Right atrium auricular region (tissue), 2 donors: ENCODE measurements around the gene AGPAT3. TPM values are rescaled to one million over a fixed set of nuclear protein-coding genes. Genes with fewer than 3 reads are reported as not detected.

Source experiments
- DNase-seq: peaks from one replicate; pipeline ENCODE4 v3.0.0-alpha.2; 2019; ENCODE audit warnings: low spot score
- H3K27ac ChIP-seq, 2 donors: fragments of 200-600 bp; sonication (generic); 1 replicate in 1 of 2; 2 replicates in 1 of 2; pipeline ENCODE4 v1.5.1; 2016 to 2019
- H3K27me3 ChIP-seq, 2 donors: fragments of 200-600 bp; sonication (generic); one replicate each; pipeline versions ENCODE4 v1.5.1 to v1.6.0; 2017 to 2019
- H3K36me3 ChIP-seq: fragments of 200-600 bp; sonication (generic); one replicate; pipeline ENCODE4 v1.5.1; 2016
- H3K4me1 ChIP-seq, 2 donors: fragments of 200-600 bp; sonication (generic); one replicate each; pipeline versions ENCODE4 v1.5.1 to v1.6.0; 2017 to 2019
- H3K4me3 ChIP-seq, 2 donors: fragments of 200-600 bp; sonication (generic); 1 replicate in 1 of 2; 2 replicates in 1 of 2; pipeline ENCODE4 v1.5.1; 2017 to 2019; ENCODE audit warnings: mild to moderate bottlenecking in 1 of 2, moderate library complexity in 1 of 2
- H3K9me3 ChIP-seq, 2 donors: fragments of 200-600 bp; sonication (generic); one replicate each; pipeline ENCODE4 v1.5.1; 2019
- total RNA-seq, 2 donors: library from RNA; depleted of rRNA; stranded (reverse); fragments of >200 nt; gene quantifications; one replicate each; pipeline ENCODE4 v1.1.0, GENCODE V29; 2016
- TF ChIP-seq, protein P1 (sequence below), 2 donors: fragments of 200-600 bp; sonication (generic); IDR thresholded peaks; one replicate each; pipeline ENCODE4 v1.5.1; 2019; ENCODE audit warnings: antibody characterized with exemption in 2 of 2

The AGPAT3 gene
- total RNA-seq, 2 donors from 2014 or later: 41.3 to 42.5 TPM

- Histone ChIP-seq H3K36me3 (no peaks in the 10 kb centered on the region), H3K4me3 (no peak overlapping the region), H3K27me3 (no peaks in the 10 kb centered on the region), H3K4me1 (peaks cover 0 to 17% of the 10 kb centered on the region in 2 donors), H3K27ac (no peak overlapping the region), H3K9me3 (no peaks in the 10 kb centered on the region)
- DNase-seq: no peak
- TF ChIP-seq, protein P1, sequence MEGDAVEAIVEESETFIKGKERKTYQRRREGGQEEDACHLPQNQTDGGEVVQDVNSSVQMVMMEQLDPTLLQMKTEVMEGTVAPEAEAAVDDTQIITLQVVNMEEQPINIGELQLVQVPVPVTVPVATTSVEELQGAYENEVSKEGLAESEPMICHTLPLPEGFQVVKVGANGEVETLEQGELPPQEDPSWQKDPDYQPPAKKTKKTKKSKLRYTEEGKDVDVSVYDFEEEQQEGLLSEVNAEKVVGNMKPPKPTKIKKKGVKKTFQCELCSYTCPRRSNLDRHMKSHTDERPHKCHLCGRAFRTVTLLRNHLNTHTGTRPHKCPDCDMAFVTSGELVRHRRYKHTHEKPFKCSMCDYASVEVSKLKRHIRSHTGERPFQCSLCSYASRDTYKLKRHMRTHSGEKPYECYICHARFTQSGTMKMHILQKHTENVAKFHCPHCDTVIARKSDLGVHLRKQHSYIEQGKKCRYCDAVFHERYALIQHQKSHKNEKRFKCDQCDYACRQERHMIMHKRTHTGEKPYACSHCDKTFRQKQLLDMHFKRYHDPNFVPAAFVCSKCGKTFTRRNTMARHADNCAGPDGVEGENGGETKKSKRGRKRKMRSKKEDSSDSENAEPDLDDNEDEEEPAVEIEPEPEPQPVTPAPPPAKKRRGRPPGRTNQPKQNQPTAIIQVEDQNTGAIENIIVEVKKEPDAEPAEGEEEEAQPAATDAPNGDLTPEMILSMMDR (IDR thresholded peaks at IDR 0.05): no peak
Observed at GRCh38 chr21:43900078-43900385, 35.0 kb downstream of the AGPAT3 start.

DNA sequence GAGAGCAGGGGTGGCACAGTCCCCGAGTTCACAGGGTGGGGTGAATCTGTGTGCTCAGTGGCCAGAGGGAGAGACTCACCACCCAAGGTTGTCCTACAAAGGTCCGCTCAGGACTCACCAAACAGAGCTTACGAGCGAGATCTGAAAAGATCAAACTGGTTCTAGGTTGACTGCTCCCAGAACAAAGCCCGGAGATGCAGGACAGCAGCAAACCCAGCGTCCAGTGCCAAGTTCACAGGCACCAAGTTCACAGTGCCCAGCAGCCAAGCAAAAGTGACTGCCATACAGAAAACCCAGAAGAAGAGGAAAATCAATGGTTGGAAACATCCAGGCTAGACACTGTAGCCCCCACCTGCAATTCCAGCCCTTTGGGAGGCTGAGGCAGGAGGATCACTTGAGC is 35.7 kb downstream of the AGPAT3 start:
- Histone ChIP-seq H3K9me3 (no peaks in the 10 kb centered on the region), H3K27ac (no peak overlapping the region), H3K36me3 (no peaks in the 10 kb centered on the region), H3K4me3 (no peak overlapping the region), H3K4me1 (peaks cover 0 to 17% of the 10 kb centered on the region in 2 donors), H3K27me3 (no peaks in the 10 kb centered on the region)
- TF ChIP-seq, protein P1 (IDR thresholded peaks at IDR 0.05): no peak
- no peak for DNase-seq

DNA sequence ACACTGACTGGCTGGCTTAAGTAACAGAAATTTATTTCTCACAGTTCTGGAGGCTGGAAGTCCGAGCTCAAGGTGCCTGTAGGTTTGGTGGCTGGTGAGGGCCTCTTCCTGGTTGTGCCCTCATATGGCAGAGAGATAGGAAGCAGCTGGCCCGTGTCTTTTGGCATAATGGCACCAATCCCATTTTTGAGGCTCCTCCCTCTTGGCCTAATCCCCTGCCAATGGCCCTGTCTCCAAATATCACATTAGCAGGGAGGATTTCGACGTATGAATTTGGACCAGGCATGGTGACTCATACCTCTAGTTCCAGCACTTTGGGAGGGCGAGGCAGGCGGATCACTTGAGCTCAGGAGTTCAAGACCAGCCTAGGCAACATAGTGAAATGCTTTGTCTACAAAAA is 37.4 kb downstream of the AGPAT3 start:
- TF ChIP-seq, protein P1 (IDR thresholded peaks at IDR 0.05): no peak
- Histone ChIP-seq H3K4me1 (peaks cover 0 to 17% of the 10 kb centered on the region in 2 donors), H3K9me3 (no peaks in the 10 kb centered on the region), H3K27ac (peak overlapping the region; percentile 5 to 87), H3K36me3 (no peaks in the 10 kb centered on the region), H3K4me3 (no peak overlapping the region), H3K27me3 (no peaks in the 10 kb centered on the region)
- DNase-seq: no peak

DNA sequence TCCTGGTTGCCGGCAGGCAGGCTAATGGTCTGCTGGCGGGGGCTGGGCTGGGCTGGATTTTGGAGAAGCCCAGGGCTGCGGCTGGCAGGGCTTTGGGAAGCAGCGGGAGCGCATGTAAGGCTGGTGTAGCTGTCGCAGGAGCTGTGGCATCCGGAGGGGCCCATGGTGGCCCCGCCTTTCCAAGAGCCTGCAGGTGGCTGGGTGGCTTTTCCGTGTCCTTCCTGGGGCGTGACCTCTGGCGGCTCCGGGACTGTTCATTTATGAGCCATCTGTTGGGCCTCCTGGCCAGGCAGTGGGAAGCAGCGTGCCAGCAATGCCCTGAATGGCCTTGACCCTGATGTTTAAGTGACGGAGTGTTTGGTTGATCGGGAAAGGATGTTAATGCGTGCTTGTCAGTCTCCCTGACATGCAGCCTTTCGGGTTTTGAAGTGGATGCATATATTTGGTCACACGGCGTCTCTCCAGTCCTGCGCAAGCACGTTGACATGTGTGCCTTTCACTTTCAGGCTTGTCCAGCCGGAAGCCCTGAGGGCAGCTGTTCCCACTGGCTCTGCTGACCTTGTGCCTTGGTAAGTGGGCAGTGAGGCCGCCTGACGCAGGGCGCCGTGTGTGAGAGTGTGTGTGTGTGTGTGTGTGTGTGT is 38.5 kb downstream of the AGPAT3 start:
- Histone ChIP-seq H3K9me3 (no peaks in the 10 kb centered on the region), H3K4me1 (peaks cover 0 to 26% of the 10 kb centered on the region in 2 donors), H3K4me3 (no peak overlapping the region), H3K27me3 (no peaks in the 10 kb centered on the region), H3K27ac (peak overlapping the region; percentile 82 to 87), H3K36me3 (no peaks in the 10 kb centered on the region)
- DNase-seq: no peak
- TF ChIP-seq, protein P1 (IDR thresholded peaks at IDR 0.05): no peak

DNA sequence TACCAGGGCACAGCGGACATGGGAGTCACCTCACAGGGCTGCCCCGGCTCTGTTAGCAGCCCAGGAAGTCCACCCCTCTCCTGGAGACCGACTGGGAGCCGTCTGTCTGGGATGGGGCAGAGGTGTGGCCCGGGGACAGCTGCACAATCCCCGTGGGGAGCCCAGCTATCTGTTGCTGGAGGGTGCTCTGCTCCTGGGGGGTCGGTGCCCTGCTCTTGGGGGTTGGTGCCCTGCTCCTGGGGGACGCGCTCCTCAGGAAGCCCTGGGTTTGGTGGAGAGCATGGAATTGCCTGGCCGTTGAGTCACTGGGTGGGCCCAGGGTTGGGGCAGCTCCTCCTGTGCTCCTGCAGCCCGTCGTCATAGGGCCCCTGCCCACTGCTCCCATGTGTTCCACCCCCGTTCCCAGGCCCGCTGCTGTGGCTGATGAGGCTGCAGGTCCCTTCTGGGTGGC is 39.3 kb downstream of the AGPAT3 start:
- Histone ChIP-seq H3K4me3 (no peak overlapping the region), H3K4me1 (peaks cover 0 to 28% of the 10 kb centered on the region in 2 donors), H3K27ac (peak overlapping the region; percentile 82 to 87), H3K9me3 (no peaks in the 10 kb centered on the region), H3K36me3 (no peaks in the 10 kb centered on the region), H3K27me3 (no peaks in the 10 kb centered on the region)
- TF ChIP-seq, protein P1 (IDR thresholded peaks at IDR 0.05): no peak
- DNase-seq: no peak
